Activated T-helper 1 cell treated with Interleukin-2 at 50 U/mL for 16 hours (primary cell): ENCODE results near the gene DDAH1.
"Not testable (repeated sequence)": the region's sequence is repeated elsewhere in the genome, so short reads cannot be mapped to it uniquely, and the experiment has no call there.

Source experiments
- DNase-seq: peaks from one replicate; pipeline ENCODE4 v3.0.0-alpha.2; 2020; ENCODE audit warnings: low read depth

The DDAH1 gene

DNA sequence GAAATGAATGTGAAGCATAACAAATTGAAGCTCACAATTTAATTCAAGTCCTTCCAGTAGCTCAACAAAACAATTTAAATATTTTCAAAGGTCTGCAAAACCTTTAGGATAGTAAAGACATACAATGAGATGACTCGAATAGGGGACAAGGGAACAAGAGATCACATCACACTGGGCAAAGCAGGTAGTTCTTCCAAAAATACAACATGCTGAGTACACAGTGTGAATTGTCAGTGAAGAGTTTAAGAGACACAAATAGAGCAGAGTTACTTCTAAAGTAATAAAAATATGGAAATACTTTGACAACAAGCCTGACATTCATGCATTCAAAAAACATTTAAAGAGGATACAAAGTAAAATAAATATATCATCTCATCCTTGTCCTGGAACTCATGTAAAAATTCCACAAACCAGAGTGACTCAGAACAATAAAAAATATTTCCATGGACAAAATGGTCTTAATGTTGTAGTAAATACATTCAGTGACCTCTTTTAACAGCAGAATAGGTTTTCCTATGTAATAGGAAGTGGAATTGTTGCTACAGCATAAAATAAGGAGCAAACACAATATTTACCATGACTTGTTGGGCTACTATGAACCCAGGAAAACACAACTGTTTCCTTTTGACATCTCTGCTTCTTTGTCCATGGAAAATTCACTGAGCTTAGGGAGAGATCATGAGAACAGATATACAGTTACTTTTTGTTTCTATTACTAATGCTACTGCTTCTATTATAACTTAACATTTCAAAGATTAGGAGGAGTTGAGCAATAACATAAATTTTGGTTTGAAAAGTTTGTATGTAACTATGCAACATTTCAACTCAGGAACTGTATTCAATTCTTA, 104.9 kb downstream of the DDAH1 start:
- DNase-seq, result no peak

DNA sequence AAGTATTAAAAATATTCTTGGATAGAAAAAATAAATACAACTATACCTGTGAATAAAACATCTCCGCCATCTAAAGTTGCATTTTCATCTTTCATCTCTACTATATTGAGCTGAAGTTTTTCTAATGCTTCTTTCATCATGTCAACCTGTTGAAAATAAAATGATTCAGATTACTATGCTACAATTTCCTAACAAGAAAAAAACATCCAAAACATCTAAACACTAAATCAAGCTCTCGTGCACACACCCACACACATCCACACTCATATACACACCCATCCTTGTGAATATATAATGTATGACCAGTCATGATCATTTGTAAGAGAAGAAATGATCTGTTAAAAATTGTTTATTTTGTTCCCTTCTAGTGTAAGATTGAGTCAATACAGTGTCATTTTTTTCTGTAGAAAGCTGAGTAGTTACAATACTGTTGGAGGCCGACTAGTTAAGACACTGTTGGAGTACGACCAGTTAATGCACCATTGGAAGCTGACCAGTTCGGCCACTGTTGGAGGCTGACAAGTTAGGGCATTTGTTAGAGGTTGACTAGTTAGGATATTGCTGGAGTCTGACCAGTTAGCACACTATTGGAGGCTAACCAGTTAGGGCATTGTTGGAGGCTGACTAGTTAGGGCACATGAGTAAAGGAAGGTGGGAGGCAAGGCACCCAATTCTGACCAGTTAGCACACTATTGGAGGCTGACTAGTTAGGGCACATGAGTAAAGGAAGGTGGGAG, 106.1 kb downstream of the DDAH1 start:
- DNase-seq, result no peak

DNA sequence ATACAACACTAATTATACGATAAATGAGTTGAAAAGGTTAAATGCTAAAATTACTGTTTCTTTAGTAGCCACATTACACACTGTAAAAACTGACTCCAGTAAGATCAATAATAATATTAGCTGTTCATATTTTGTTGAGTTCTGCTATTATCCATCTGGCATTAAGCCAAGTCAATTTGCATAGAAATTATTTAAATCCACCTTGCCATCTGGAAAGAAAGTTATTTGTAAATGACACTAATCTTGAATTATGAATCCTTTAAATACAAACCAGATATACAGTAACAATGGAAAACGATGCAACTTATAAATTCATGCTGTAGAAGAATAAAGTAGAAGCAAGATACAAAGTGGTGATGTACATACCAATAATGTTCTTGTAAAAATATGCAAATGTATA, 107.1 kb downstream of the DDAH1 start:
- no peak for DNase-seq

DNA sequence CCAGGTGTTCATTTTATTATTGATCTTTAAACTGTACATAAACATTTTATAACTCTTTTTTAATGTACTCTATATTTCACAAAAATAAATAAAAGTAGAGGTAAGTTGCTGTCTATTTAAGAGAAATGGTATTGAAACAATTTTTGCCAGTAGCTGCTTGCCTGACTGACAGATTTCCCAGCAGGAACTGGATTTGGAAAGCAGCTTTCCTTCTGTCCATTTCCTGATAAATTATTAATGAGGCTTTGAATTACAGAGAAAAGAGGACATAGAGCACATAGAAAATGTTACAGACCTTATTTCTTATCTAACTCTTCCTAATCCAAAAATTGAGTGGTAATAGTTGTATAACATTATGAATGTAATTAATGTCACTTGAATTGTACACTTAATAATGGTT, 108.8 kb downstream of the DDAH1 start:
- no peak for DNase-seq

DNA sequence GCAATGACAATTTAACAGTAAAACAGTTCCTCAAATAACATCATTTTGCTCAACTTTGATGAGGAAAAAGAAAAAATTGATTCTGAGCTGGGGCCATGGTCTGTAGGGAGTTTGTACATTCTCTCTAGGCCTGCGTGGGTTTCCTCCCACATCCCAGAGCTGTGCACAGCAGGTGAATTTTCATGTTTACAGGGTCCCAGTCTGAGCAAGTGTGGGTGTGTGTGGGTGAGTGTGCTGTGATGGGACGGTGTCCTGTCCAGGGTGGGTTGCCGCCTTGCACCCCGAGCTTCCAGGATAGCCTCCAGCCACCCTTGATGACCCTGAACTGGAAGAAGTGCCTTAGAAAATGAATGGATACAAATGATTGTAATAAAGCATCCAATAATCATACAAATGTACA, 112.9 kb downstream of the DDAH1 start:
- no peak for DNase-seq

DNA sequence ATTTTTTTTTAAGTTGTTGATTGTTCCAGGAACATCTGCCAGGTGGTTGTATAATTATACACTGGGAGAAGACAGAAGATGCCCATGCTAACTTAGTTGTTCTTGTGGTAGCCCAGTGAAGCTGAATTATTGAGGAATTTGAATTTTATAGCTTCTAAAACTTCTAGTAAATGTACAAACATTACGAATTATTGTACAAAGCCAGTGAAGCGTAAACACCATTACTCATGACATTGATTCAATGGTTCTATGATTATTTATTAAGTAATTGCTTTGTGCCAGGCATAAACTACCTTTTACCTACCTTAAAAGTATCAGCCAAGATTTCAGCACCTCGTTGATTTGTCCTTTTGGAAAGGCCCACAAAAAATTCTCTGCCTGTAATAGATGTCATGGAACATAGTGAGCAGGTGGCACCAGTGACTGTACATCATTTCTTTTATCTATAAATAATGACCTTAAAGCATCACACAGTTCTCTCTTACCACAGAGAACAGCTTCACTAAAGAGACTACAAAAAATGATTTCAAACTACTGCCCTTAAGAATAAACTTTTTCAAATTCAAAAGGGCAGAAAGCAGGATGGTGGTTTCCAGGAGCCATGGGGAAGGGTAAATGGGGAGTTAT, 113.6 kb downstream of the DDAH1 start:
- no peak for DNase-seq

DNA sequence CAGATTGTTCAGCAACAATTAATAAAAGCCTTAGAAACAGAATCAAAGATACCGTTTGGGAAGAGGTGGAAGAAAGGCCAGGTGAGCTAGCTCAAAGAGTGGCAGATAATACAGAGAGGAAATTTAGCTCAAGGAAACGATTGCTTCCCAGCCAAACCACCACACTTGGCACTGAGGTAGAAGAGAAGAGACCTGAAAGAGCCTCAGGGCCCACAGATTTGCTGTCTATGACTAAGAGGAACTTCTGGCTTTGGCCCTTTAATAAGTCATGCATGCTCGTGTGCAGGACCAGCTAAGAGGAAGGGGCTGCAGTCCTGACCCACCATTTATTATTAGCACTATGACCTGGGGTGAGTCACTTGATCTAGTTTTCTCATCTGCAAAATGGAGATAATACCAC, 115.7 kb downstream of the DDAH1 start:
- no peak for DNase-seq

DNA sequence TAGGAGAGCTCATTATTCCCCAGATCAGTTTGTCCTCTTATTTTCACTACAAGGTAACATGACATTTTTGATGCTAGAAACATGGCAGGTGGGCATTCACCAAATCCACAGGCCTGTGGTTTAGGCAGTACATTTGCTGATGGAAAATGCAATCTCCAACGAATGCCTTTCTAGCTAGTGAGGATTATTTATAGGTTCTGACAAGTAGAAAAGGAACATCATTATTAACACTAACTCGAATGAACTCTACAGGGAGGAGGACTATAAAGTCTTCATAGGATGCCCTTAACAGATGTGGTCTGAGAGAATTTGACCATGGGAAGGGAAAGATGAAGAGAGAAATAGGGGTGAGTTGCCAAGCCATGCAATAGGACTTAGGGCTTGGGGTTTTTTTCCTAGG, 117.1 kb downstream of the DDAH1 start:
- no peak for DNase-seq

DNA sequence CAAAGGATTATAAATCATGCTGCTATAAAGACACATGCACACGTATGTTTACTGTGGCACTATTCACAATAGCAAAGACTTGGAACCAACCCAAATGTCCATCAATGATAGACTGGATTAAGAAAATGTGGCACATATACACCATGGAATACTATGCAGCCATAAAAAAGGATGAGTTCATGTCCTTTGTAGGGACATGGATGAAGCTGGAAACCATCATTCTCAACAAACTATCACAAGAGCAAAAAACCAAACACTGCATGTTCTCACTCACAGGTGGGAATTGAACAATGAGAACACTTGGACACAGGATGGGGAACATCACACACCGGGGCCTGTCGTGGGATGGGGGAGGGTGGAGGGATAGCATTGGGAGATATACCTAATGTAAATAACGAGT, 117.7 kb downstream of the DDAH1 start:
- DNase-seq, result not testable (repeated sequence)

DNA sequence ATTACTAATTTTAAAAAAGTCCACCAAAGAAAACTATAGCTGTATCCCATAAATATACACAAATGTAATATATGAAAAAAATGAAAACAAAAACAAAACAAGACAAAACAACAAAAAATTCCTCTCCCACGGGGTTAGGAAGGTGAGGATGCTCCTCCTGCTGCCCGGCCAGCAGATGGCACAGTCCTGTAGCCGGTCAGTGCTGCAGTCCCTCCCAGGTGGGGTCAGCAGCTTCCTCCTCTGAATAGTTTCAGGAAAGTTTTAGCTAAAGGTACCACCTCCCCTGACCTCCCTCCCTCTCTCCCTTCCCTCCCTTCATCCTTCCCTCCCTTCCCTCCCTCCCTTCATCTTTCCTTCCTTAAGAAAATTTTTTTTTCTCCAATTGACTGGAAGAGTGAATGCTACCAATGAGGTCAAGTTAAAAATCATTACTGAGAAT, 120.7 kb downstream of the DDAH1 start:
- no peak for DNase-seq

DNA sequence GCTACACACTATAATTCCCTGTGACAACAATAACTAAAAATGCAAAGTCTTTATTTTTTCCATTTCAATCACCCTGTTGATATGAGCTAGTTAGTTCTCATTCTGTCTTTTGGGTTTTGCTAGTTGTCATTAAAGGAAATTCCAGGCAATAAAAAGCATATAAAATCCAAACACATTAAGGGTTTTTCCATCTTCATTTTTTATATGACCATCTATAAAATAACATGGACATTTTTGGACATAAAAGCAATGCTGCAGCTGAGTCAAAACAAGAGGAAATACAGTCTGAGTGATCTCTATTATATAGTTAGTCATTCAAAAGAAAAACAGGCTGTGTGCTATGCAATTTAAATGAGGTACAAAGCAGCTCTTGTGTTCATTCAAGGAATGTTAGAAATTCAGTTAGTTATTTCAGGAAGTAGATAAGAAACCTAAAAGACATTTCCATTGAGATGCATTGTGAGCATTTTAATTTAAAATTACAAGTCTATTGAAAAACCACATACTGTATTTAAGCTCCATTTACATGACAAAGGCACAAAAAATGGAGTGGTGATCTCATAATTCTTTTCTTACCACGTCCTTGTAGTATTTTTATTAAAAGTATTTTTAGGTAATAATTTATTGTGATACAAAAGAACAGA, 121.2 kb downstream of the DDAH1 start:
- DNase-seq, result no peak

DNA sequence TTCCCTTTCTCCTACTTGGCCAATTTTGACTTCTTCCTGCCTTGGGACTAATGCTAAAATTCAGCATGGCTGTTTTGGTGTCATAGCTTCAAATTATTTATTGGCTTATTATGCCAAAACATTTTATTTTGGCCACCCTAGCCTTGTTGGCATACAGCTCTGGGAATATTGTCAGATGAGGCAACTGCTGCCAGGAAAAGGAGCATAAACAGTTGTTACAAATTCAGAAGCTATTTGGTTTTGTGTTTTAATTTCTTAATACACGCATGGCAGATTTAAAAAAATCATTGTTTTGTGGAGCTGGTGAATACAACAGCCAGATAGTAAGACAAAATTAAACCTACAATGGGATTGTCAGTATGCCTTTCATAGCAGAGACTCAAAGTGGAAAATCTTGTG, 121.7 kb downstream of the DDAH1 start:
- no peak for DNase-seq

DNA sequence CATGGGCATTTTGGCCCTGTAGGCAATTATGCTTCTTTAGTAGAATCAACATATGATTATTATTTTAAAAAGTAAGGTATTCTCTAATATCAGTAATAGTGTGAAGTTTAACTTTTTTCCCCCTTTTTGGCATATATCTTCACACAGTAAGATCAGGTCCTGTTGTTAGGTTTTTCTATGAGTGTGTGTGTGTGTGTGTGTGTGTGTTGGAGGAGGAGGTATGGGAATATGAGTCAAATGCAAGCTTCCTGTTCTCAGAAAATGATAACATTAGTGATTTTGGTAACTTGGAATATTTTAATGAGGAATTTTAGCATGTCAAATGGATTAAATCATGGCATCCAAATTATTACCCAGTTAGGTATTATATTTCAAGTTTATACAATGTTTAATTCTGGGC, 122.8 kb downstream of the DDAH1 start:
- no peak for DNase-seq

DNA sequence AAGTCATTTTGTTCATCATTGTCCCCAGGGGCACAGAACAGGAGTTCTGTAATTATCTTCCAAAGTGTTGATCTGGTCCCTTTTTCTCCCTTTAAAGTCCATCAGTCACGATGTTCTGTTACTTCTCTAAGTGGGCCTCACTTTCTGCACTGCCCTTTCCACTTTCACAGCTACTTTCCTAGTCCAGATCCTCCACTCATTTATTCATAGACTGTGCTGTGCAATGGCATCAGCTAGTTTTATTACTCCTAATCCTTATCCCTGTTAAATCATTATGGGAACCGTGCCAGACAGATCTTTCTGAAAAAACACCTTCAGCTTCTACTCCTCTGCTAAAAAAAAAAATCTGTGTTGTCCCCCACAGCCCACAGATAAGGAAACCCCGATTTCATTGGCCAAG, 124.5 kb downstream of the DDAH1 start:
- no peak for DNase-seq

DNA sequence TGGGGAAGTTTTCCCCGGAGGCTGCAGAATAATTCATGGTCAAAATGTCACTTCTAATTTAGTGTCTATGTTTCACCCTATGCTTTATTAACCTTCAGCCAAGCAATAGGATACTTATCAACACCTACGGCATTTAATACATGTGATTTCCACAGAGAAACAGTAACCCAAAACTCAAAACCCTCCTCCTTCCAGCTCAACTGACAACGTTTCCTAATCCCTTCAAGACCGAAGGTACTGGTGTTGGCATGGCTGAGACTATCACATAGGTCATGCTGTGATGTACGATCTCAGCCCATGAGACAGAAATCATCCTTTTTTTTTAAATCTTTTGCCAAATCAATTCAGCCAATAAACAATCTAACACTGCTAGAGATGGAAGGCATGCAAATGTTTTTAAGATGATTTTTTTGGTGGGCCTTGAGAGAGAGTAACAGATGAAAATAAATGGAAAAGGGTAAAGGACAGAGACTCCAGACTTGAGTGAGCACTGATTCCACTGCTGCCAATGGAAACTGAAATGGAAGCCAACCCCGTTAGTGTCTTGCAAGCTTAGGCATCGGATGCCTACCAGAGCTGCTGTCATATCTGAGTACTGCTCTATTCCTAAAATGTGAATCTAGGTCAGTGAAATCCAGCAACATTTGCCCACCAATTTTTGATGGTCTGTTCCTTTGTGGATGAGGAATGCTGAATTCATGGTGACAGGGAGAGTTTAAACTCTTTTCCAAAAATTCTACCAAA, 125.1 kb downstream of the DDAH1 start:
- DNase-seq, result no peak

DNA sequence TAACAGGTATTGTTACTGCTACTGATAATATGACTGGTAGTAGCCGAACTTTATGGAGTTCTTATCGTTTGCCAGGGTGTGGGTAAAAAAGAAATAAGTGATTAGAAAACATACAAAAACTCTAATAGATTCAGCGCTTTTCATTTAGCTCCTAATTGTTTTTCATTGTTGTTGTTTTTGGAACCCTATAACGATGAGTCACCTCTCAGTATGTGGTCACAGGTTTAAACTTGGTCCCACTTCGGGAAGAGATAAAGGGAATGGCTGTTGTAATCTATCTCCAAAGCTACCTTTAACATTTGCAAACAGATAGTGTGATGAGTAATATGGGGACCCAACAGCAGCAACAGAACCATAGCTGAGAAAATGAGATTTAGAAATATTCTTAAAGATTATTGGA, 125.9 kb downstream of the DDAH1 start:
- DNase-seq, result no peak

DNA sequence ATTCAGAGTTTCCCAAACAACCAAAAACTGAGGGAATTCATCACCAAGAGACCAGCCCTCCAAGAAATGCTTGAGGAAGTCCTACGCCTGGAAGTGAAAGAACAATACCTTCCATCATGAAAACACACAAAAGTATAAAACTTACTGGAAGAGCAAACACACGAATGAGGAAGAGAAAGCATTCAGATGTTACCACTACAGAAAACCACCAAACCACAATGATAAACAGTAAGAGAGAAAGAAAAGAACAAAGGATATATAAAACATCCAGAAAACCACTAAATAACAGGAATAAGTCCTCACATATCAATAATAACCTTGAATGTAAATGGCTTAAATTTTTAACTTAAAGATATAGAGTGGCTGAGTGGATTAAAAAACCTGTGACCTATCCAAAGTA, 130.0 kb downstream of the DDAH1 start:
- DNase-seq, result no peak

DNA sequence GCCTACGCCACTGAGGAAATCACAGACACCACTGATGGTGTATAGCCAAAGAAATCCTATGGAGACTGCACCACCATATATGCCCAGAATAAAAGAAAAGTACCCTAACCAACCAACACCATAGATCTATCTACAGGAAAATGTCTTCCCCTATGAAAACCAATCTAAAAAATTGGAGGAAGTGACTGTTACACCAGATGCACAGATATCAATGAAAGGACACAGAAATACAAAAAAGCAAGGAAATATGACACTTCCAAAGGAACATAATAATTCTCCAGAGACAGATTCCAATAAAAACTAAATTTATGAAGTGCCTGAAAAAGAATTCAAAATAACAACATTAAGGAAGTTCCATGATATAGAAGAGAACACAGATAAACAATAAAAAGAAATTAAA, 131.8 kb downstream of the DDAH1 start:
- DNase-seq, result no peak

DNA sequence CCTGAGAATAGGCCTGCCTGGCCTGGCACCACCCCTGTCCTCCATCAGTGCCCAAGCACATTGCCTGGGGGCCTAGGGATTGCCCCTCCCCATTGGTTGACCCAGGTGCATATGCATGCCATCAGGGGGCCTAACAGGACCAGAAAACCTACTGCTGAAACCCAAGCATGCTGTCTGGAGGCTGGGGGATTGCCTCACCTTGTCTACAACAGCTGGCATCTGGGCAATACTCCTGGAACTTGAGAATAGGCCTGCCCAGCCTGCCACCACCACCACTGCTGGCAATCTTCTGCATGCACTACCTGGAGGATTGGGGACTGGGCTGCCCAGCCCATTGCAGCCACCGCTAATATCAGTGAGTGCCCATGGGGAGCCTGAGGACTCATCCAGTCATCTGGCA, 132.4 kb downstream of the DDAH1 start:
- no peak for DNase-seq

DNA sequence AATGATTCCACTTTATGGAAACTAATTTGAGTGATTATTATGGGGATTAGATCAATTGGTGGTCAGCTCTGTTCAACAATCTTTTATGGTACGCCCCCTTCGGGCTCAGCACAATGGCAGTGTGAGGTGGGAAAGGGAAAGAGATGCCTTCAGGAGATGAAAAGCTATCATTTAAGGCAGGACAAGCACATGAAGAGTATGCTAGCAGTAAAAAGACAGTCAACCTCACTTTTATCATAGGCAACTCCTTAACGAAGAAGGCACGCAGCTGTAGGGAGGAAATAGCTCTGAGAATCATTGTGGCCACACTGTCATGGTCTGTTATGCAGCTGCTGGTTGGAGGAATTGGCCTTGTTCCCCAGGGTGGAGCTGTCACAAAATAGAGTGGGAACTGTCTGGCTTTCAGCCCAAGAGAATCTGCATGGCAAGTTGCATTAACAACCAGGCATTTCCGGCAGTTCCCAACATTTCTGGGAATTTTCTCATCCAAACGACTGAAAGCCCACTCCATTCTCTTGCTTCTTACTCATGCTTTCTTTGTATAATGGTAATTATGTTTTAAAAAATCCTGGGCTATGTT, 134.2 kb downstream of the DDAH1 start:
- DNase-seq, result no peak

DNA sequence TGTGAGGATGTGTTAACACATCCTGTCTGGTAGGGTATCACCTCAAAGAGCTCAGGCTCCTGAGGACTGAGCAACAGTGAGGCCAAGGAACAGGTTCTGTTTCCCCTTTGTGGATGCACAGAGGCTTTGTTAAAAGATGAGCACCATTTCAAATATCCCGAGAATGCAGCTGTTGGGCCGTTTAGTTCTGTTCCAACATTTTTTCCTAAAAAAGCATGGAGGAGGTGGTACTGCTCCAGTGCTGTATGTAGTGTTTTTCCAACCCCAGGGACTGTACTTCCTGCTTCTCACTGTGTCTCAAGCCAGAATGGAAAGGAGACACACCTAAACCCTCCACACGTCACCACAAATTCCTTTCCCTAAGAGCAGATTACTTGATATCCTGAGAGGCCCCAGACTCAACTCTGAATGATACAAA, 134.7 kb downstream of the DDAH1 start:
- DNase-seq, result no peak
